ENCODE results near the gene GTF2H1.
"Not testable (repeated sequence)": the region's sequence is repeated elsewhere in the genome, so short reads cannot be mapped to it uniquely, and the experiment has no call there.

GTF2H1 gene

DNA sequence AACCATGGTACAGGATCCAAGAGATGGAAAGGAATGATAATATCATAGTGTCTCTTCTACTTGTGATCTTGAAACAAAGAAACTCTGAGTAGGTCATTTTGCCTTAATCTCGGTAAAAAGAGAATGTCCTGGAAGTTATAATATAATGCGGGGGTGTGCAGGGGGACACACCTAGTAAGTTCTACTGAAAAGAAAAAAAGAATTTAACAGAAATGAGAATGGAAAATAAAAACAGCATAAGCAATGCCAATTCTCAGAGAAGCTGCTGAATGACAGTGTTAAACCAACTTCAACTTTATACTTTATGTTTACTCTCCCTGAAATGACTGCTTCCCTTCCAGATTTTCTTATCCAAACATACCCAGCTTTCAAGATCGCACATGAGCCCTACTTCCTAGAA, 2.5 kb upstream of the GTF2H1 start:
- DNase-seq (ENCODE audit: low spot score): no peak

GRCh38 chr11:18320617-18321016, 1.8 kb upstream of the GTF2H1 start:
- DNase-seq (ENCODE audit: low spot score): peak; percentile 30

GRCh38 chr11:18321578-18321968, 794 bp upstream of the GTF2H1 start:
- DNase-seq (ENCODE audit: low spot score): peak; percentile 85

- peak; percentile 29 for DNase-seq (ENCODE audit: low spot score)
These were observed 627 bp downstream of the GTF2H1 start for GRCh38 chr11:18322818-18323570.

DNA sequence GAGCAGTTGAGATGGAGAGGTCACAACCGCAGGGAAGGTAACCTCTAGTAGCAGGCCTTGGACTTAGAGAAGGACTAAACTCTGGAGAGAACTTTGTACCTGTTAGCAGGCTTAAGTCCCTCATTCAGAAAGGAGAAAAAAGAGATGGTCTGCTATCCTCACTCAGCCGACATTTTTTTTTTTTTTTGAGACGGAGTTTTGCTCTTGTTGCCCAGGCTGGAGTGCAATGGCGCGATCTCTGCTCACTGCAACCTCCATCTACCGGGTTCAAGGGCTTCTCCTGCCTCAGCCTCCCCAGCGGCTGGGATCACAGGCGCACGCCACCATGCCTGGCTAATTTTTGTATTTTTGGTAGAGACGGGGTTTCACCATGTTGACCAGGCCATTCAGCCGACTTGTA, 1.5 kb downstream of the GTF2H1 start:
- not testable (repeated sequence) for DNase-seq (ENCODE audit: low spot score)

DNA sequence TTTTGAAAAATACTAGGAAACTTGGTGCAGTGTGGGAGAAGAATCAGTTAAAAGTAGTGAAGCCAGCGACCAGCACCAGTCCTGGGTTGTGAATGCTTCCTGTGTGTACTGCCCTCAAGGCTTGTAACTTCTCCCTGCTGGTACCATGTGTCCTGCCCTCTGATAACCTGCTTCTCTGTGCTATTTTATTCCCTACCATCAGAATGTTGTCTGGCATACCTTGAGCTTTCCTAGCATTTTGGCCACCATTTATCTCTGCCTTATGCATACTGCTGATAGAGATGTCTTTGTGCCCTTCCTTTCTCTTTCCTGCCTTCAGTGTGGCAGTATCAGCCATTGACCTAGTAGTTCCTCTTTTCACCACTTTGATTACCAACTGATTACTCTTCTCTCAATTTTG, 2.0 kb downstream of the GTF2H1 start:
- DNase-seq (ENCODE audit: low spot score): peak; percentile 37

- no peak for DNase-seq (ENCODE audit: low spot score)
These were observed 7.0 kb downstream of the GTF2H1 start for GRCh38 chr11:18329196-18329870.

DNA sequence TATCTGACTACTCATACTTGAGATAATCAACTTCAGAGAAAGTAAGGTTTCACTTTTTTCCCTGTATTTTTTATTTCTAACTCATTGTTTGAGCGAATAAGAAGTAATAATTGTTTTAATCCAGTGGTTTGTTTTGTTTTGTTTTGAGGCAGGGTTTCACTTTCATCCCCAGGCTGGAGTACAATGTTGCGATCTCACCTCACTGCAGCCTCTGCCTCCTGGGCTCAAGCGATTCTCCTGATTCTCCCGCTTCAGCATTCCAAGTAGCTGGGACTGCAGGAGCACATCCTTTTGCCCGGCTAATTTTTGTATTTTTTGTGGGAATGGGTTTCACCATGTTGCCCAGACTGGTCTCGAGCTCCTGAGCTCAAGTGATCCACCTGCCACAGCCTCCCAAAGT, 8.6 kb downstream of the GTF2H1 start:
- no peak for DNase-seq (ENCODE audit: low spot score)

DNA sequence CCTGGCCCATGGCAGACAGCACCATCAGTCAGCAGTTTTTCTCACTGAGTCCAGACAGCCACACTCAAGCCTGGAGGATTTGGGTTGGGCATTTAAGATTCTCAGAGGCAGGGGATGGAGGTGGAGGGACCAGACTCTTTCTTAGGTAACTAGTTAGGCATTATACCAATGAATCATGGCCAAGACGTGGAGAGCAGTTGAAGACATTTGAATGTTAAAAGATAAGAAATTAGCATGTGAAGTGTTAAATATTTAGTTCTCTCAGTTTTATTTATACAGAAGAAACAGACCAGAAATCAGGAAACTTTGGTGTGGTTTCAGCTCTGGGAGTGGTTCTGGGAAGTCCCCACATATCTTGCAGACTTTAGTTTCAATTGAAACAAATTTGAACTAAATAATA, 9.9 kb downstream of the GTF2H1 start:
- no peak for DNase-seq (ENCODE audit: low spot score)

DNA sequence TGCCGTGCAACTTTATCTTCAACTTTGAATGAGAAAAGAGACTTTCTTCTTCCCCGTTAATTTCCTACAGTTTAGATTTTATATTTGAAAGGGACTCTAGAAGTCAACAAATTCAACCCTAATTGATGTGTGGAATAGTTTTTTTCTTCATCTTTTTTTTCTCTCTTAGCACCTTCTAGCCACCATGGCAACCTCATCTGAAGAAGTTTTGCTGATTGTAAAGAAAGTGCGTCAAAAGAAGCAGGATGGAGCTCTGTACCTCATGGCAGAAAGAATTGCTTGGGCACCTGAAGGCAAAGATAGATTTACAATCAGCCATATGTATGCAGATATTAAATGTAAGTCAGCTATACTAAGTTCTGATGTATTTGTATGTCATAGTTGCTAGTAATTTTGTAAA, 10.5 kb downstream of the GTF2H1 start:
- DNase-seq (ENCODE audit: low spot score): no peak

DNA sequence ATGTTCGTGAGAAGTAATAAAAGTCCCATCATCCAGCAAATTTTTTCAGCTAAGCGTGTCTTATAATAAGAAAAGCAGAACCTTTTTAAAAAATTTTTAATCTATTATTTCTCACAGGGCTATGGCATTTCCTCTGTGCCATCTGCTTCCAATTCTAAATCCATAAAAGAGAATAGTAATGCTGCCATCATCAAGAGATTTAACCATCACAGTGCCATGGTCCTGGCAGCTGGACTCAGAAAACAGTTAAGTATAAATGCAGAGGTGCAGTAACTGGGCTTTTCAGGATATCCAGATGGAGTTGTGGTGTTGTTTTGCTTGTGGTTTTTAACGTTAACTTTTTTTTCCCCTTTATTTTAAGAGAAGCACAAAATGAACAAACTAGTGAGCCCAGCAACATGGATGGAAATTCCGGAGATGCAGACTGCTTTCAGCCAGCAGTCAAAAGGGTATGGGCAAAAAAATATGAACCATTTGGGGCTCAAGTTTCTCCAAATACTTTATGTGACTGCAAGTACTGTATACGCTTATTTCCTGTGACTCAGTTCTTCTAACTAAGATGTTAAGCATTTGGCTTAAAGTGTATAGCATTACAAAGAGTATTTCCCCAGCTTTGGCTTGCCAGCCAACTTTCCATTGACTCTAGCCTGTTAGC, 25.2 kb downstream of the GTF2H1 start:
- peak; percentile 25 for DNase-seq (ENCODE audit: low spot score)

DNA sequence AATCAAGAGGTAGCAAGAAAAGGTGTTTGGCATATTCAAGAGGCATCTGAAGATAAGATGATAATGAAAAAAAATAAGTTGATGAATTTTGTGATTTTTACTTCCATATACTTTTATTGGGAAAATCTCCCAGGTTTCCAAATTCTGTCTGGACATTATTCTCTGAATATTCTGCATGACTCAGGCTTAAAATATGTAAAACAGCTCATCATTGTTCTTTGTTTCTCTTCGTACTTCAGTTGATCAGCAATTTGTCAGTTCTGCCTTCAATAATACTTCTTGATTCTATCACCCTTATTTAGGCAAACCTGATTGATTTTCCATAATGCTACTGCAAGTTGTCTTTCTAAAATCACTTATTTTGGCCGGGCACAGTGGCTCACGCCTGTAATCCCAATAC, 30.2 kb downstream of the GTF2H1 start:
- peak; percentile 28 for DNase-seq (ENCODE audit: low spot score)

GRCh38 chr11:18358646-18359045, 36.3 kb downstream of the GTF2H1 start:
- no peak for DNase-seq (ENCODE audit: low spot score)

DNA sequence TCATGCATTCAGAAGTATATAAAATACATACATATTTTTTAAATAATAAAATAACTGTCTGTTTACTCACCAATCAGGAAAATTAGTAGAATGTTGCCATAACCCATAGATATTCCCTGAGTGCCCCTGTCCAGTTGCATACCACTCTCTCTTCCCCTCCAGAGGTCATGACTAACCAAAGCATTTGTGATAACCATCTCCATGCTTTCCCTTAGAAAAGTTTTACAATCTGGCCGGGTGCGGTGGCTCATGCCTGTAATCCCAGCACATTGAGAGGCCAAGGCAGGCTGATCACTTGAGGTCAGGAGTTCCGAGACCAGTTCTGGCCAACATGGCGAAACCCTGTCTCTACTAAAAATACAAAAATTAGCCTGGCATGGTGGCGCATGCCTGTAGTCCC, 38.8 kb downstream of the GTF2H1 start:
- DNase-seq (ENCODE audit: low spot score): no peak

- no peak for DNase-seq (ENCODE audit: low spot score)
These were observed 42.2 kb downstream of the GTF2H1 start for GRCh38 chr11:18364495-18365073.

DNA sequence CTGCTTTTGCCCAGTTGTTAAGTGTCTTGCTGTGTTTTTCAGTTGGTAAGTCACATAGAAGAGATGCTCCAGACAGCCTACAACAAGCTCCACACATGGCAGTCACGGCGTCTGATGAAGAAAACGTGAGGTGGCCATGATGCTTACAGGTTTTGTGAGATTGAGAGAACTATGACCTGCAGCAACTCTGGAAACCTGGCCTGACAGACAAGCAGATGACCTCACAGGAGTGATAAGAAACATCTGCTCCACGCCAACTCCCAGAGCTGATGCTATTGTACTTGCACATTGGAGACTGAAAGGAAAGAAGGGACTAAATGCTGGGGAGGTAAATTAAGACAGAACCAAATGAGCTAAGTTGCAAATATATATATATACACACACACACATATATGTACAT, 43.4 kb downstream of the GTF2H1 start:
- no peak for DNase-seq (ENCODE audit: low spot score)

GRCh38 chr11:18366286-18366685, 43.9 kb downstream of the GTF2H1 start:
- no peak for DNase-seq (ENCODE audit: low spot score)

DNA sequence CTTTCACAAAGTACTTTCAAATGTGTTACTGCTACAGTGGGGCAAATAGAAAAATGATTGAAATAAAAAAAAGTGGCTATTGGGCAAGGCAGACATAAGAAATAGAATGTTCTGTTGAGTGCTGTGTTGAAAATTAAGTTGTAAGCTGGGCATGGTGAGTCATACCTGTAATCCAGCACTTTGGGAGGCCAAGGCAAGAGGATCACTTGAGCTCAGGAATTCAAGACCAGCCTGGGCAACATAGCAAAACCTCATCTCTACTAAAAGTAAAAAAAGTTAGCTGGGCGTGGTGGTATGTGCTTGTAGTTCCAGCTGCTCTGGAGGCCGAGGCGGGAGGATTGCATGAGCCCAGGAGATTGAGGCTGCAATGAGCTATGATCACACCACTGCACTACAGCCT, 45.1 kb downstream of the GTF2H1 start:
- DNase-seq (ENCODE audit: low spot score): no peak

- DNase-seq (ENCODE audit: low spot score): peak; percentile 34
These were observed 45.9 kb downstream of the GTF2H1 start for GRCh38 chr11:18368221-18368620.

DNA sequence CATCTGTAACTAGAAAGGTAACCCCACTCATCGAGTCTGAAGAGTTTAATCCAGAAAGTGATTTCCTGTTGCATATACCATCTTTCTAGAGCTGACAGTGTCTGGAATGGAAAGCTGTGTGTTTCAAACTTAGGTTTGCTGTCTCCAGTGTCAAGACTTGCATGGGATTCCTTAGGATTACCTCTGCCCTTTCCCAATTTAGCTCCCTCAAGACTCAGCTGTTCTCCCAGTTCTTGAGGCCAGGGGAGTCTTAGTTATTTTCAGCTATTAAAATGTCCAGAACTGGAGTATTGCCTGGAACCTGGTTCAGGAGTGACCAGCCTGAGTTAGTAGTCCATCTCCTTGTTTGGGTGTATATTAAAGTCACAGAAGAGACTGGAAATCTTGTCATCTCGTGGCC, 47.0 kb downstream of the GTF2H1 start:
- DNase-seq (ENCODE audit: low spot score): no peak

GRCh38 chr11:18371279-18371678, 48.9 kb downstream of the GTF2H1 start:
- no peak for DNase-seq (ENCODE audit: low spot score)

GRCh38 chr11:18372201-18372600, 49.8 kb downstream of the GTF2H1 start:
- DNase-seq (ENCODE audit: low spot score): no peak

DNA sequence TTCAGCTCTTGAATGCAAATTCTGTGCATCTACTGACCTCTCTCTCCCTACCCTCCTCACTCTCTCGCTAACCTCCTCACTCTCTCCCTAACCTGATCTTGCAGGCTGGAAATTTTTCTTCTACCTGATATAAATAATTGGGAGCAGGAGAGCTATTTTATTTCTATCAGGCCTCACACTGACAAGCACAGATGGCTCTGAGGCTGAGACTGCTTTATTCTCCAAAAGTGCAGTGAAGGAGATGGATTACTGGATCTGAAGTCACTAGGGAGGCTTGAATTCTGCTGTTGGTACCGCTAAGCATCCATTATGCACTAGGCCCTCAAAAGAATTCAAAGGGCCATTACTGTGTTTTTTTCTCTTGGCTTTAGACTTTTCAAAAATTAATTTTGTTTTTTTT, 52.6 kb downstream of the GTF2H1 start:
- no peak for DNase-seq (ENCODE audit: low spot score)
